GM19099 (cell line): Measurements from ENCODE around the gene NME3.

Source experiments
- POLR2A ChIP-seq: IDR thresholded peaks from 3 replicates; pipeline ENCODE4 v1.6.1; 2011; ENCODE audit warnings: low read depth; ENCODE audit not compliant: insufficient read length; ENCODE audit errors: extremely low read depth

Gene NME3

DNA sequence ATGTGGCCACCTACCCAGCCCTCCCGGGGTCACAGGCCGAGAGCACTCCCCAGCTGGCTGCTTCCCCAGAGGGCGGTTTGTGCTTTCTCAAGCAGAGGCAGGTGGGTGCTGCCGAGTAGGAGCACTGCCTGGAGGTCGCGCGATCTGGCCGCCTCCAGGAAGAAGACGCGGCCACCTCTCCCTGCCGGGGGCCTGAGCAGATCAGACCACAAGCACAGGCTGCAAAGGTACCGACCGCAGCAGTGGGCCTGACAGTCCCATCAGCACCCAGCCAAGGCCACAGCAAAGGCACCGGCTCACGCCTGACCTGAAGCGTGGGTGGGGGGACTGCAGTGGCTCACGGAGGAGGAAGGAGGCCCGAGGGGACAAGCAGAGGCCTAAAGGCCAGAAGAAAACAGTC lies 37.3 kb upstream of the NME3 start:
- no peak for TF ChIP-seq POLR2A

GRCh38 chr16:1807626-1808025 lies 36.3 kb upstream of the NME3 start:
- TF ChIP-seq POLR2A = no peak

GRCh38 chr16:1800701-1801100 lies 29.4 kb upstream of the NME3 start:
- no peak for TF ChIP-seq POLR2A

GRCh38 chr16:1794908-1795666 lies 23.7 kb upstream of the NME3 start:
- TF ChIP-seq POLR2A = no peak

DNA sequence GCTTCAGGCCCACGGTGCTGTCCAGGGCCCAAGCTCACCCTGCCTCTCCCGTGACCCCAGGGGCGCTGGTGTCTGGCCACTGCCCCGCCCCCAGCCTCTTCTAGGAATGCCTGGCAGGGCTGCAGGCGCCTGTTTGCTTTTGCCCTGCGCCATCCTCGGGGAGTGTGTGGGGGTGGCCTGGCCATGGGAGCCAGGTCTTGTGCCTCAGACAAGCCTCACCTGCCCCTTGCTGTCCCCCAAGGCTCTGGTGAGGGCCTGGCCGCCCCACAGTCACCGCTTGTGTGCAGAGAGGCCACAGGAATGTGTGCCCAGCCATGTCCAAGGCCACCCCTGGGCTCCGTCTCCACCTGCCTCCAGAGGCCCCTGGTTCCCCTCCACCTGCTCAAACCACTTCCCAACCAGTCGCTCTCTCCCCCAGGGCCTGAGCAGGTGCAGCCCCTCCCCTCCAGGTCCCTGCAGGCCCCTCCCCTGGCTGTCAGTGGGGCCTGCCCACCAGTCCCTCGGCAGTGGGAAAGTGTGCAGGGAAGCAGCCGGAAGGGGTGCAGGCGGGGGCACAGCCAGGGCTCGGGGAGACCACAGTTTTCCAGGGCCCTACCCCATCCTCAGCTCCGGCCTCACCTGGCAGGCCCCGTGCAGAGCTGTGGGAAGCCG lies 23.0 kb upstream of the NME3 start:
- no peak for TF ChIP-seq POLR2A

DNA sequence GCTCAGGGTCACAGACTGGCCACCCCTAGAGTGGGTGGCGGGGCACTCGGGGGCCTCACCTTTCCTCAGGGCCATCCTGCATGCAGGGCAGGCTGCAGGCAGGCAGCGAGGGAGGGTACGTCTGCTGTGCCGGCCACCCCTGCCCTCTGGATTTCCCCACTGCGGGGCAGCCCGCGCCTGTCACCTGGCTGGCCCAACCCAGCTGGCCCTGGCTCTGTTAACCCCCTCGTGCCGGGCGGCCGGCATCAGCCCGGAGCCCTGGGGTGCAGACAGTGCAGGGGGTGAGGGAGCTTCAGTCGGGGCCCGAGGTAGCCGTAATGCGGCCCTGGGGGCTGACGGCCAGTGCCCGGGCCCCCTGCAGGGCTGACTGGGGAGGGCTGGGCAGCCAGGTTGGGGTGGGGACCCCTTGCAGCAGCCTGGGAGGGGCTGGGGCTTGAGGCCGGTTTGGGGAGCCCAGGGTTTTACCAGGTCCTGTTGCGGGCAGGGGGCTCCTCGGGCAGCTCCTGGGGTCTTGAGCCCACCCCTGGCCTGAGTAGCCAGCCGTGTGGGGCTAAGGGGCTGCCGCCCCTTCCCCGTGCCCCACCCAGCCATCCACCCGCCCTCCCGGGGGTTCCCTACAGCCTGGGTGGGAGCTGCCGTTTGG lies 22.4 kb upstream of the NME3 start, which contains the start of gene IGFALS:
Gene IGFALS, minus strand, starts transcription at position 128 of the 643 bp plus-strand sequence. Its CDS starts 53 bp downstream, at position 75.
- TF ChIP-seq POLR2A = no peak

GRCh38 chr16:1792836-1793577 lies 21.7 kb upstream of the NME3 start:
- TF ChIP-seq POLR2A = no peak

DNA sequence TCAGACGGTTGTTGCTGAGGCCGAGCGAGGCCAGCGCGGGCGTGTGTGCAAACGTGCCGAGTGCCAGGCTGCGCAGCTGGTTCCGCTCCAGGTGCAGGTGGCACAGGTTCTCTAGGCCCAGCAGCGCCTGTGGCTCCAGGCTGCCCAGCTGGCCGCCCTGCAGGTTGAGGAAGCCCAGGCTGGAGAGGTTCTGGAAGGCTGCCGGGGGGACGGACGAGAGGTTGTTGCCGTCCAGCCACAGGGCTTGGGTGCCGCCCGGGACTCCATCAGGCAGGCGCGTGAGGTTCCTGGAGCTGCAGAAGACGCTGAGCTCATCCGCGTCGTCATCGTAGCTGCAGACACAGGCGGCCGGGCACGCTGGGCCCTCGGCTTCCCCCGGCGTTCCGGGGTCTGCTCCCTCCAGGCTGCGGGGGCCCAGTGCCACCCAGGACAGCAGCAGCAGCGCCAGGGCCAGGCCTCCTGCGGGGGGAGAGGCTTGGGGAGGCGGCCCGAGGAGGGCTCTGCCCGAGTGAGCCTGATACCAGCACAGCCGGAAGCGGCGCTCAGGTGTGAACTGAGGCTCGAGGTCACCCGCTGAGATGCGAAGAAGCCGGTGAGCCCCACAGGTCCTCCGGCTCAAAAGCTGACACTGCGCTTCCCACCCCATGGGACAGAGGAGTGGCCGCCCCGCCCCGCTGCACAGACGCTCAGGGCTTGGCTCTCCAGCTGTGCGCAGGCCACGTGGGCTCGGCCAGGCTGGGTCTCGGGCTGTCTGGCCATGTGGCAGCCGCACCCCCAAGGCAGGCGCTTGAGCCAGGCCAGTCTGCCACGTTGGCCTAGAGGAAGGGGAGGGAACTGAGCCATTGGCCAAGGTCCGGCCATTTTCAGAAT lies 20.8 kb upstream of the NME3 start:
- TF ChIP-seq POLR2A = no peak

GRCh38 chr16:1791256-1791942 lies 20.1 kb upstream of the NME3 start:
- TF ChIP-seq POLR2A = no peak

- no peak for TF ChIP-seq POLR2A
These were observed 19.4 kb upstream of the NME3 start for GRCh38 chr16:1790611-1791255.

GRCh38 chr16:1790261-1790610 lies 18.9 kb upstream of the NME3 start:
- TF ChIP-seq POLR2A = no peak

GRCh38 chr16:1789643-1790045 lies 18.3 kb upstream of the NME3 start:
- no peak for TF ChIP-seq POLR2A

GRCh38 chr16:1788708-1789100 lies 17.4 kb upstream of the NME3 start:
- no peak for TF ChIP-seq POLR2A

- no peak for TF ChIP-seq POLR2A
These were observed 16.9 kb upstream of the NME3 start for GRCh38 chr16:1788095-1788707.
